IPS-NIHi7 (cell line): Measurements from ENCODE around the gene TUBB.
A peak's percentile ranks its signal among the peaks of the same experiment; 100 is the strongest.

Source experiments
- DNase-seq: peaks from one replicate; pipeline ENCODE4 v3.0.0; 2012; ENCODE audit warnings: mixed read lengths; ENCODE audit errors: extremely low spot score

Gene TUBB

DNA sequence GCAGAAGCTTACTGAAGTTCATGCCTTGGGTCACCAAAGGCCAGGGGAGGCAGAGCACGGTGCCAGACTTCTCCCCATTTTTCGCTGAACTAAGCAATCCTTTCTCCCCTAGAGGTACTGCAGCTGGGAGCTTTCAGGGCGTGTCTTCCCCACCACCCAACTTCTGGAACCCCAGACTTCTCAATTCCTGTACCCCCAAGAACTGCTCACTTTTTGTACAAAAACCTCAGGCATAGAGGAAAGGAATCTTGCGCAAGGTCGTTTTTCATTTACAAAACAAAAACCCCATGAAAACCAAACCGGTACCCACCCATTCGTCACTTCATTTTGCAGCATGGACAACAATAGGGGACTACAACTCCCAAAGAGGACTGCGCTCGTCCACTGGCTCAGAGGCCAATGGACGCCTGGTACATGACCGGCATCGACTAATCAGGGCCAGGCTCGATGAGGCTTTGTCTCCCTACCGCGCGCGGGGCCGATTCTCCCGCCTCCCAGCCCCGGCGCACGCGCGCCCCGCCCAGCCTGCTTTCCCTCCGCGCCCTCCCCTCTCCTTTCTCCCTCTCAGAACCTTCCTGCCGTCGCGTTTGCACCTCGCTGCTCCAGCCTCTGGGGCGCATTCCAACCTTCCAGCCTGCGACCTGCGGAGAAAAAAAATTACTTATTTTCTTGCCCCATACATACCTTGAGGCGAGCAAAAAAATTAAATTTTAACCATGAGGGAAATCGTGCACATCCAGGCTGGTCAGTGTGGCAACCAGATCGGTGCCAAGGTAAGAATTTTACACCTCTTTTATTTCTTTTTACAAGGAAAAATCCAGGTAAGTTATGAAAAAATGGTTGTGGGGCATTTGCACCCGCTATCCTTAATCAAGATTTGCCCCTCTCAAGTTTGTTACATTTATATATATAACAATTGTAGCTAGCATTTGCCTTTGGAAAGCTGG lies at the start of gene TUBB:
Gene TUBB (plus strand): TSS at position 562 of the 947 bp plus-strand sequence. CDS start 155 bp downstream, at position 717.
- DNase-seq: peak; percentile 85

DNA sequence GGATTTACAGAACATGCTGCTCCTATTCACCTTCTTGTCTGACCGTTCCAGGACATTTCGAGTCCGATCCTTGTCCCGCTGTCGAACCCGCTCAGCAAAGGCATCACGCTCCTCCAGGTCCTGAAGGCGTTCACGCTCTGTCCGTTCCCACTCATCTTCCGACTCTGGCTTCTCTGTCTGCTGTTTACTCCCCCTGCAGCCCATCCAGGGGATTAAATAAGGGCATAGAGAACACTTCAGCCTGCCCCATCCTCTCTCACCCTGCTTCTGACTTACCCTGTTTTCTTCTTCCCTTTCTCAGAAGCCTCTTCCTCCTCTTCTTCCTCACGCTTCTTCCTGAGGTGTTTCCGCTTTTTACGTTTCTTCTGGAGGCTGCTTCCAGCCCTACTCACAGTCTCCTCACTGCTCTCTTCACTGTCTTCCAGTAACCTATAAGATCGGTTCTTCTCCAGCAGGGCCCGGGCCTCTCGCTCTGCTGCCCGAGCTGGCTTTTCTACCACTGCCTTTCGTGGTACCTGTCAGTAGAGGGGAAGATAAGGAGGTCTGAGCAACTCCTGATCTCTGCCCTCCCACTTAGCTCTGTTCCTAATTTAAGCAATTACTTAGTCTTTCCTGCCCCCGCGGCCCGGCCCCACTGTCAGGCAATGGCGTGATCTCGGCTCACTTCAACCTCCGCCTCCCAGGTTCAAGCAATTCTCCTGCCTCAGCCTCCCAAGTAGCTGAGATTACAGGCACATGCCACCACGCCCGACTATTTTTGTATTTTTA lies 49.2 kb upstream of the TUBB start:
- DNase-seq: no peak

DNA sequence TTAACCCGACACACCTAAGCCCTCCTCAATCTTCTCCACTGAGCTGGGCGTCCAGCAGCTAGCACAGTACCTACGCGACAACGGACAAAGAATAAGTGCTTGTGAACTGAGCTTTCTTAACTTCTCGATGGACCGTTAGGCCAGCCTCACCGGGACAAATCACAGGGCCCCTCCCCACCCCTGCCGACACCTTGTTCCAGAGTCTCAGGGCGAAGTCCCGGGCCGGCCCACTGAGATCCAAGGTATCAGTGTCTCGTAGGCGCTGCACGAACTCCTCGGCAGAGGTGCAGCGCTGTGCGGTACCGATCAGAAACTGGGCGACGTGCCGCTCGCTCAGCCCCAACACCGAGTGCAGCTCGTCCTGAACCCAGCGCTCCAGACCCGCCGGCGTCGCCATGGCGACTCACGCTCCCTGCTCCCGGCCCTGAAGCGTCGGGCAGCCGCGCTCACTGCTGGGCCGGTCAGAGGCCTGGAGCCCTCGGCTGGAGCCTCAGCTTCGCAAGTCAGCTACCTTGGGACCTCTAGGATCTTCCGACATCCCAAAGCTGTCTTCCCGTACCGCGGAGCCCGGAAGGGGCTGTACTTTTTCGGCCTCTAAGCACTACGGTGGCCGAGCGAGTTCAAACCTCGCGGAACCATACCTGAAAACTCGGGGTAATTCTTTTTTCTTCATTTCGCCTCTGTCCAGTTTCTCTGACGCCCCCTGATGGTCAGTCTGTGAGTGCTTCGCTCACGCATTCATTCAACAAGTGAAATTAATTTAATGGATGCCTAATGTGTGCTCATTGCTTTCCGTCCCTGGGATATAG lies 47.5 kb upstream of the TUBB start, which contains the start of gene DHX16:
Gene DHX16 (minus strand): TSS at position 562 of the 809 bp plus-strand sequence. CDS start 165 bp downstream, at position 397.
- peak; percentile 89 for DNase-seq

DNA sequence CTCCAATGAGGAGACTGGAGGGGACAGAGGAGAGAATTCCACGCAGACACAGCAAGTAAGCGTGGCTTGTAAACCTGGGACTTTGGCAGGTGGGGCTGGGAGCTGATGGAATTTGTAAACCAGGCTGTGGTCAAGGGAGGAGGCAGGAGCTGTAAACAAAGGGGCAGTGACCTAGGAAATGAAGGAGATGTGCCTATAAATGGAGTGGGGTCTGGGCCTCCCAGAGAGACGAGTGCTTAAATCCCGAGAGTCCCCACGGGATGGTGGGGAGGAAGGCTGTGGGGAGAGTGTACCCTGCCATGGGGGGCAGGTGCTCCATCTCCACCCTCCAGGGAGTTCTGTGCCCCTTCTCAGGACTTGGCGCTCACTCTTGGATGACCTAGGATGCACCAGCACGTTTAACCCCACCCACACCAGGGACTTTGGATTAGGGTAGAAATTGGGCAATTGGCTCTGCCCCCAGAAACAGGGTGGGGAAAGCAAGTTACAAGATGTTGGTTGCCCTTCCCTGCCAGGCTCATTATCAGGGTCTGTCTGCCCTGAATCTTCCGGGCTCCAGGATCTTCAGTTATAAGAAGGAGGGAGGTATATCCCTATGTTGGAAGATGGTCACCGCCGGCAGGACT lies 43.4 kb upstream of the TUBB start:
- DNase-seq: no peak

DNA sequence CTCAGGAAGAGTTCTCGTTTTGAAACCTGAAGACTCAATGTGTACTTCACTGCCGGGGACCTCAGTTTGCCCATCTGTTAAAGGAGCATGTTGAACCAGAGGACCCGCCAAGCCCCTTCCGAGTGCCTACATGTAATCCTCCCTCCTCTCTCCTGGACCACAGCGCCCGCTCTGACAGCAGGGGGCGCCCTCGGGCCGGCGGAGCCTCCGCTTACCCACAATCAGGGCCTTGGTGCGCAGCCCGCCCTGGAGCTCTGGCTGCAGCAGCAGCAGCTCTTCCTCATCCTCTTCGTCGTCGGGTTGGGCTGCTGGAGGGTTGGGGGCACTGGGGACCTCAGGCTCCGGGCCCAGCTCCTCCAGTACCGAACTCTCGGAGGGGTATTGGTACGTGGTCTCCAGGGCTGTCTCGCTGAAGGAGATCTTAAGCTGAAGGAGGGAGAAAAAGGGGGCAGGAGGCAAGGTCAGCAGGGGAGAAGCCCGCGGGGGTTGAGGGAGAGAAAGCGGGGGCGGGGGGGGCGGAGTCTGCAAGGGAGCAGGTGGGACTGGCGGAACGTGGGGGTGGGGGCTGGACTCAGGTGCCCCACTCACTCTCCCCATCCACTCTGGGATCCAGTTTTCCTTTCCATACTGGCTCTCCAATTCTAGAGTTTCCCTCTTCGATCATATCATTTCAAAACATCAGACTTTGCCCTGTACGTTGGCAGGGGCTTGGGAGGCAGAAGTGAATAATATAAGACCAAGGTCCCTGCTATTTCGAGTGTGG lies 41.0 kb upstream of the TUBB start:
- DNase-seq: peak; percentile 88

DNA sequence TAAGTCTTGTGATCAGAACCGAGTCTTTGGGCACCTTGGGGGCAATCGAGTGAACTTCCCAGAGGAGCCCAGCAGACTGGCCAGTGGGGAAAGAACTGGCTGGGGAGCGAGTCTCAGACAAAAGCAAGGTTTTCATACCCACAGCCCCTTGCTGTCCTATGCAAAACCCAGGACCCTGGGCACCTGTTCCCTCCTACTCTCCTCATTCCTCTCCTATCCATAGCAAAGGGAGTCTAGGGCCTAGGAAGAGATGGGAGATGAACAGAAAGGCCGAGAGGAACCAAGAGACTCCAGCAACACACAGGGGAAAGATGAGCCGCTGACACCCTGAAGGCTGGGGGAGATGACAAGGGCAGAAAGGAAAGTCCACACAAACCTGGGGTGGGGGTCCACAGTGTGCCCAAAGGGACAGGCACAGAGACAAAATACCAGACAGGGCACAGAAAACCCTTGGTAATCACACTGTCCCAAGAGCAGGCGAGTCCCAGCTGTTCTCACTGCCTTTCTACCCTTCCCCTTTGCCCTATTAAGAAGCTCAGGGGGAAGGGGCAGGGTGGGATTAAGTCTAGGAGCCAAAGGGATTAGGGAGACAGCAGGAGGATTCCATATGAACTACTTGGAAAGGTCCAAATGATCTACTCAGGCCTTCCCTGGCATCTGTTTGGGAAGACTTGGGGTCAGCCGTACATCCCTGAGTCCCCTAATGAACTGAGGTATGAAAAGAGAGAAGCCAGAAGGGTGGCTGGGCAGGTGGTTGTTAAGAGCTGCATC lies 40.2 kb upstream of the TUBB start:
- no peak for DNase-seq

DNA sequence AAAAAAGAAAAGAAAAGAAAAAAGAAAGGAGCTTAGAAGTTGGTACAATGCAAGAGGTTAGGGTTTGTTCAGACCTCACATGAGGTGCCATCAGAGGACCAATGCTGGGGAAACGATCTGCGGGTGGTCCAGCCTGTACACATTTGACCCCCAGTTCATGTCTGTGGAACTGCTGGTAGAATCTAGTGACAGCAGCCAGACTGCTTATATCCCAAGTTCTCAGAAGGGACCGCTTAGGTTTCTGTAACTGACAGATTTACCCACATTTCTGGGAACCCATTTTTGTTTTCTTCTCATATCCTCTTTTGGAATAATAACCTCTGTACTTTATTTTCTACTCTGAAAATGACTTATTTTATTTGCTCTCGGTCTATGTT lies 38.4 kb upstream of the TUBB start:
- no peak for DNase-seq

DNA sequence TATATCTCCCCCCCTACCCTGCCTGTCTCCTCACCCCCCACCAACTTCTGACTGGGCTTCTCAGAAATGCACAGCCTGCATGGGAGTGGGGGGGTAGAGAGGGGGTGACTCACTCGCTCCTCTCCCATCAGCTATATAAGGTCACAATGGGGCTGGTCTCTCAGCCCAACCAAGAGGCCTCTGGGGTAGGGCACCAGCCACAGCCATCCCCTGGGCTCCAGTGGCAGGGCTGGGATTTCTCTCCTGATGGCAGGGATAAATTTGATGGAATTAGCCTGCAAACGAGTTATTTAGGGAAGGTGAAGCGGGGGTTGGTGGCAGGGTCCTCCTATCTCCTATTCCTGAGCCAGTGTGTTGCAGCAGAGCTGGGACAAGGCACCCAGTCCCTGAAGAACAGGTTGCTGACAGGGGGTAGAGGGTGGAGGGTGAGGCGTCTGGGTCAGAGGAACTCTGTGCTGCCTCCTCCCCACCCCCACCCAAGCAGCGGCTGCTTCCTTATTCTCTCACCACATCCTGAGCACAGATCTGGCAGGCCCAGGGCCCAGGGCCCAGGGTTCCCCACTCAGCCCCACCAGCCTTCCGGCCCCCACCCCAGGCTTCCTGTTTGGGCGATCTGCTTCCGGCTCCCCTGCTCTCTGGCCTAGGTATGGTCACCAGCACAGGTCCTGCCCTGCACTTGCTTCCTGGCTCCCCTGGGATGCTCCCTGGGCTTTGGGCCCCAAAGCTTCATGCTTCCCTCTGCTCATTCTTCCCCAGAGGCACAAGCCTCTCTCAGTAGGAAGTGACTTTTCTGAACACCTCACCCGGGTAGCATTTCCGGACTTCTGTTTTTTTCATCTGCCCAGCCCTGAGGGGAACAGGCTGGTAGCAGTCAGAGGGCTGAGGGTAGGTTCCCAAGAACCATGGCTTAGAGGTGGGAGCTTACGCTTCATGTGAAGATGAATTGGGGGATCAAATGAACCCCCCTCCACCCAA lies 37.7 kb upstream of the TUBB start:
- DNase-seq: peak; percentile 61

DNA sequence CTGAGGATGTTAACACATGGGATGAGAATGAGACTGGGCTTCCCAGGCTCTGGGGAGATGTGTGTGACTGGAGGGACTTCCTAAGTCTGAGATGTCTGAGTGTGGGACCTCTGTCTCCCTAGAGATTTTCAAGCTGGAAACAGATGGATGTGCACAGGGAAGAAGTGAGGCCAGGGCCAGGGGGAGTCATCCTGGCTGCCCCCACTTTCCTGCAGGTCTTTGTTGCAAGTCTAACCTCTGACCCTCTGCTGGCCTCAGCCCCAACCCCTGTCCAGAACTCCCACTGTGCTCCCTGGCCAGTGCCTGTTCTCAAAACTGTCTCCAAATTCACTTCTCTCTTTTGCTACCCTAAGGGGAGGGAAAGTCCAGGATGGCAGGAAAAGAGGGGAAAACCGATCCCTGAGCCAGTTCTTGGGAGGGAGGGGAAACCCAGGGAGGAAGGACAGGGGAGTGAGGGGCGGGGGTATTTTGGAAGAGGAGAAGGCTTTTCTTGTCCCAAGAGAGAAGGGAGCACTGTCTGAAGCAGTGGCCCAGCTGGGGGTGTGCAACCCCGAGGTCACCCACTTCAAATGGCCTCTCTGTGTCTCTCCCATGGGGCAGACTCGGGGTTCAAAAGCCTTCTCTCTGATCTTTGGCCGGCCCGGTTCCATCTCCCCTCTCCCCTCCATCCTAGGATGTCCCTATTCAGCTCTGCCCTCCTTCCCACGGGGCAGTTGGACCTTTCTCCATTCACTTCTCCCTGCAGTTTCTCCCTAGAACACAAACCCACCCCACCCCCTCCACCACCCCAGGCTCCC lies 36.8 kb upstream of the TUBB start:
- no peak for DNase-seq

DNA sequence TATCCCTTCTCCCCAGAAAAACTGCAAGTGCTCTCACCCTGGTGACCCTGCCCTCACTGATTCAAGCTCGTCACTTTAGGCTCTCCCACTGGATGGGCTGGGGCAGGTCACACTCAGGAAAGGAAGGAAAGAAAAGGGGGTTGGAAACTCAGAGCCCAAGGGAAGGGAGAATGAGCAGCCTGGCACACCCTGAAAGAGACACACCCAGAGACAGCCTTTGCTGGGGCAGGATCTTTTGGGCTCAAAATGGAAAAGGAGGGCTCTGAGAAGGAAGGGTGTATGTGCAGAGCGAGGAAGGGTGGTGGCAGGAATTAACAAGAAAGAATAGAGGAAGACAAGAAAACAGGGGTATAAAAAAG lies 36.2 kb upstream of the TUBB start:
- DNase-seq: no peak

DNA sequence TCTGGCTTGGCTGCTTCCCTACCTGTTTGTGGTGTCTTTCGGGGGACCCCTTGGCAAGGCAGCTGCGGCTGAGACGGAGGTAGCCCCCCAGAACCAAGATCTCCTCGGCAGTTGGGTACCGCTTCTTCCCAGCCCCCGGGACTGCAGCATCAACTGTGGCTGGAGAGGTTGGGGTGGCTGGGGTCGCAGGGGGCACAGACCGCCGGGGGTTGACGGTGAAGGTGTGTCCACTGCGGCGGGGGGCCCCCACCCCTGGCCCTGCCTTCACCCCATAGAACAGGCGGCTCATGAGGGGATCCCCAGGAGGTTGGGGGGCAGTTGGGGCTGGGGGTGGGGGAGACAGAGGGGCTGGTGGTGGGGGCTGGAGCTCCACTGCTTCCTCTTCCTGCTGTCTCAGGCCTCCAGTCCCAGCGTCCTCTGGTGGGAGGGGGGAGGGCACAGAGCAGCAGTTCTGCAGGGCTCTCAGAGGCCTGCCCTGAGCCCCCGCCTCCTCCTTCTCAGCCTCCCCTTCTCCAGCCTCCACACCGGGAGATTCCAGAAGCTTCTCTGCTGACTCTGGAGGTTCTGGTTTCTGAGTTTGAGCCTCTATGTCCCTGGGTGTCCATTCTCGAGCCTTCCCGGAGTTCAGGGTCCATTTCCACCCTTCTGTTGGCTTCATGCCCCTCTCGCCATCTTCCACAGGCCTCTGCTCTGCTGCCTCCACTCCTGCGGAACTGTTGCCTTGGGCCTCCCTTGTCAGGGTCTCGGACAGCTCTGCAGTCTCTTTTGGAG lies 35.6 kb upstream of the TUBB start:
- DNase-seq: no peak

DNA sequence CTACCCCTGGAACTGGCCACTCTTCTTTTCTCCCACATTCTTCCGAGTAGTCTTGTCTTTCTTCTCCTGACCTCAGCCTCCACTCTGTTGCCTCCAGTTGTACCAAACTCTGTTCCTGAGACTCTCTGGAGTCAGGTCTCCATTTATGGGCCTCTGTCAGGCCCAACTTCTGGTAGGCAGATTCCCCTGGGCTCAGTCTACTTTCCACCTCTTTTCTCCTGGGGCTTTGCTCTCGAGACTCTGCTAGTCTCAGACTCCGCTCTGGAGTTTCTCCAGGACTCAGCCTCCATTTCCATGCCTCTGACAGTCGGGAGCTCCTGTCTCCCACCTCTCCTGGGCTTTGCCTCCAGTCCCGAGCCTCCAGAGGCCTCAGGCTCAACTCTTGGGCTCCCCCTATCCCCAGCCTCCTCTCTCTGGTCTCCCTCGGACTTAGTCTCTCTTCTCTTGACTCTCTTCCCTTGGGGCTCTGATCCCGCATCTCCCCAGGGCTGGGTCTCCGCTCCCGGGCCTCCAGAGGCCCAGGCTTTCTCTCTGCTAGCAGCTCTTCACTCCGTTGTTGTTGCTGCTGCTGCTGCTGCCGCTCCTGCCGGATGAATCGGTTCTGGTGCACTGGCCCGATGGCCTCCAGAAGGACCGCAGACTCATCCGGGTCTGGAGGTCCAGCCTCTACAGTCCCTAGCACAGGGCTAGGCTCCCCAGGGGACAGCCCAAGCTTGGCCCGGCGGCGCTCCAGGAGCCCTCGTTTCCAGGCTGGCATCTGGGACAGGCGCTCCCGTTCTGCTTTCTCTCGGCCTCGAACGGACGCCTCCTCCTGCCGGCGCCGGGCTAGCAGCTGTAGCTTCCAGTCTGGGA lies 34.8 kb upstream of the TUBB start:
- DNase-seq: no peak

DNA sequence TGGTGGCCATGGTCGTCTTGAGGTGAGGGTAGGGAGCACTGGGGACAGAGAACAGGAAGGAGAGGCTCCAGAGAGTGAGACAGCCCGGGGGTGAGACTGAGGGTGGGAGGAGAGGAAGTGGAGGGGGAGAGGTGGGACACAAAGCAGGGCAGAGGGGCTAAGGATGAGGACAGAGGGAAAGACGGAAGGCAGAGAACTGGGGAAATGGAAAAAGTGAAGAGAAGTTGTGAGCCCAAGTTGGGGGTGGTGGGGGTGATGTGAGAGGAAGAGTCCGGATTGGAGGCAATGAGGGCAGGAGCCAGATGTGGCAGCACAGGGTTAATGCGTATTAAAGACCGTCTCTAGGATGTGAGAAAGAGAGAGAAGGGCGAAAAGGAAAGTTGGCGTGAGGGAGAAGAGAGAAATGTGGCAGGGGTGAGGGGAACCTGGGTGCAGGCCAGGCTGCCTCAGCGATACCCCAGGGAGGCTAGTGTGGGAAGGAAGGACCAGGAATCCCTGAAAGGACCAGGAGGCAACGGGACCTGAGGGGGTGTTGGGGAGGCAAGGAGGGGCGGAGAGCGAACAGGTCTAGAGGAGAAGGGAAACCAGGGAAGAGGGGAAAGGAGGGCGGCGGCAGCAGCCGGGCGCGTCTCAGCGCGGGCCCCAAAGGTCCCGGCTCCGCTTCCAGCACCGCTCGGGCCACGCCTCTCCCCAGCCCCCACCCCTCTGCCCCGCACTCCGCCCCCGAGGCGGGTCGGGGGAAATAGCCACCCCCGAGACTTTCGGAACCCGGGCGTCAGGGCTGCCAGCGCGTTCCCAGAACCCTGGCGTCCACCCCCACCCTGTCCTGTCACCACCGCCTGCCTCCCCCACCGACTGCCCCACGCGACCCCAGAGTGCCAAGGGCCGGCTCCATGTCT lies 33.9 kb upstream of the TUBB start, which contains the start of gene PPP1R18:
Gene PPP1R18 (minus strand): TSS at position 637 of the 899 bp plus-strand sequence. CDS start 627 bp downstream, at position 10.
- DNase-seq: peak; percentile 68

DNA sequence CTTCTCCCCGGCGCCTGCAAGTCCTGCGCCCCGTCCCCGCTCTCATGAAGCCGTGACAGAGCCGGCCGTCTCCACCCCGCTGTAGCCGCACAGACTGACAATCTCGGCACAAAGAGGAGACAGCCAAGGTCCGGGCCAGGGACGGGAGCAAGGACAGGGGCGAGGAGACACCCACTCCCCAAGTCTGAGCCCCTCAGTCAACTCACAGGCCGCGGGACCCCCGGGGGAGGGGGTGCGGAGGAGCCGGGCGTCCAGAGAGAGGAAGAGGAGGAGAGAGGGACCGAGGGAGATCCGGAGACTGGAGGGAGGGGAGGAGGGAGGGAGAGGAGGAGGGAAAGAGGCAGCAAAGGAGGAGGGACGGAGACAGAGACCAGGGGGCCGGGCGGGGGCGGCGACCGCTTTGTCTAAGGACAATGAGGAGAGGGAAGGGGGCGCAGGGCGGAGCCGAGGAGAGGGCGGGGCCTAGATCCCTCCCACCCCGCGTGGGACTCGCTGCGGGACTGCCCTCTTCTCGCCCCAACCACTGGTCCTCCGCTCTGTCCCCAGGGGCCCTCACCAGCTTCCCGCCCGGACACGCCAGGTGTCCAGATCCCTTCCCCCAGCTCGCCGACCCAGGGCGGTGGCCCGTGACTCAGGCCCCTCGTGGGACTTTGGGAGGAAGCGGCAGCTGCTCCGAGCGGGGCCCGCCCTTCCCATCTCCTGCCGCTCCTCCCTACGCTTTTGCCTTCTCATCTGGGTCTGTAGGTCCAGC lies 33.1 kb upstream of the TUBB start:
- DNase-seq: peak; percentile 77
